Measurements from ENCODE around the gene TREX2.

DNA sequence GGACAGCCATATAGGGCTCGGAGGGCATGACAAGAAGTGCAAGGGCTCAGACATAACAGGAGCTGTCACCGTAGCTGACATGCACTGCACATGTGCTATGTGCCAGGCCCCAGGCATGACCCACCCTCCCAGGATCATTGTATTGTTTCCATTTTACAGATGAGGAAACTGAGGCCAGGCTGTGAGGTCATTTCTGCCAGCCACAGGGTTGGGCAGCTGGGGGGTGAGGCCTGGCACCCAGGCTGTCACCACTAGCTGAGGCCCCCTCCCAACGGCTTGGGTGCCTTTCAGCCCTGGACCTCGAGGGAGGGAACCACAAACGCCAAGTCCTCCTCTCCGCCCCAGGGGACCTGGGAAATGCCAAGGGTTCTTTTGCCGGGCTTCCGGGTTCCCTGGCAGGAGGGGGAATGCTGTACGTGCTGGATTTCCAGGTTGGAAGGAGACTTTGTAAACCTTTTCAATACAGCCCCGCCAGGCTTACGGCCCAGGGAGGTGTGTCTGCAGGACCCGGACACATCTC is 12.6 kb downstream of the TREX2 start:
- no peak for TF ChIP-seq CTCF (IDR thresholded peaks at IDR 0.05)
- no peak for TF ChIP-seq POLR2A (IDR thresholded peaks at IDR 0.05)
- no peak for TF ChIP-seq POLR2AphosphoS5 (IDR thresholded peaks at IDR 0.05; ENCODE audit: insufficient read depth in 1 of 2, low read depth in 1 of 2)

Measured in vagina (tissue), 2 donors.